PC-9 (cell line): ENCODE measurements around the gene RGS19. TPM values are rescaled to one million over a fixed set of nuclear protein-coding genes. Genes with fewer than 3 reads are reported as not detected.

Experiments used
- BruUV-seq: library from RNA; stranded (reverse); fragments of 400-500 nt; replicated peaks from 2 replicates; lab custom pipeline; 2021; lab: Mats Ljungman, UMichigan
- CTCF ChIA-PET: fragments of 300-600 bp; sonication (Branson Sonifier 250); formaldehyde crosslinking; loops from one replicate; lab custom pipeline; 2022; ENCODE audit warnings: antibody characterized with exemption; lab: Charles Lee
- POLR2A ChIA-PET: fragments of 300-600 bp; sonication (Branson Sonifier 250); formaldehyde crosslinking; loops from one replicate; lab custom pipeline; 2022; ENCODE audit warnings: antibody characterized with exemption; ENCODE audit not compliant: unreplicated experiment; lab: Charles Lee
- DNase-seq, 2 experiments: peaks; one replicate each; pipeline versions ENCODE4 v3.0.0 to v3.0.0-alpha.2; 2015 to 2022; ENCODE audit warnings: mixed read lengths in 1 of 2
- H2AFZ ChIP-seq: fragments of 200-600 bp; sonication (generic); 2 replicates; pipeline ENCODE4 v1.8.1; 2017; ENCODE audit warnings: antibody characterized with exemption
- H3F3A ChIP-seq: fragments of 200-600 bp; sonication (generic); 2 replicates; pipeline ENCODE4 v1.8.1; 2017; ENCODE audit warnings: antibody characterized with exemption, mild to moderate bottlenecking, low read depth; ENCODE audit not compliant: insufficient read depth
- H3K27ac ChIP-seq: fragments of 200-600 bp; sonication (generic); 2 replicates; pipeline ENCODE4 v1.6.1; 2016; ENCODE audit warnings: mixed run types
- H3K27me3 ChIP-seq: fragments of 200-600 bp; sonication (generic); 2 replicates; pipeline ENCODE4 v1.6.1; 2016; ENCODE audit warnings: low read depth, mixed run types; ENCODE audit not compliant: insufficient read depth
- H3K36me3 ChIP-seq: fragments of 200-600 bp; sonication (generic); 2 replicates; pipeline ENCODE4 v1.6.1; 2016; ENCODE audit warnings: low read depth, mixed run types
- H3K4me1 ChIP-seq: fragments of 200-600 bp; sonication (generic); replicated peaks from 2 replicates; pipeline ENCODE4 v1.6.1; 2016; ENCODE audit warnings: mixed run types; ENCODE audit not compliant: insufficient read depth
- H3K4me2 ChIP-seq: fragments of 200-600 bp; sonication (generic); 2 replicates; pipeline ENCODE4 v1.6.1; 2017; ENCODE audit warnings: mixed run types
- H3K4me3 ChIP-seq: fragments of 200-600 bp; sonication (generic); 2 replicates; pipeline ENCODE4 v1.6.1; 2016; ENCODE audit warnings: mixed run types
- H3K79me2 ChIP-seq: fragments of 200-600 bp; sonication (generic); 2 replicates; pipeline ENCODE4 v1.6.1; 2017; ENCODE audit warnings: low read depth, mixed run types
- H3K9me2 ChIP-seq: fragments of 200-600 bp; sonication (generic); 2 replicates; pipeline ENCODE4 v1.8.1; 2017; ENCODE audit warnings: mild to moderate bottlenecking; ENCODE audit not compliant: insufficient read depth
- H3K9me3 ChIP-seq: fragments of 200-600 bp; sonication (generic); 2 replicates; pipeline ENCODE4 v1.8.1; 2016; ENCODE audit warnings: low read depth; ENCODE audit not compliant: insufficient read depth
- H4K20me1 ChIP-seq: fragments of 200-600 bp; sonication (generic); 2 replicates; pipeline ENCODE4 v1.8.1; 2017; ENCODE audit not compliant: insufficient read depth
- CTCF ChIP-seq: fragments of 200-600 bp; sonication (generic); conservative IDR thresholded peaks from 2 replicates; pipeline ENCODE4 v1.6.1; 2017; ENCODE audit warnings: mixed run types, antibody characterized with exemption, mild to moderate bottlenecking, moderate library complexity
- EZH2 ChIP-seq: fragments of 200-600 bp; sonication (generic); IDR thresholded peaks from 2 replicates; pipeline ENCODE4 v1.8.0; 2017; ENCODE audit warnings: antibody characterized with exemption, low read depth
- intact Hi-C: fragments of 100-400 bp; cut with micrococcal nuclease; formaldehyde crosslinking; loops from one replicate; pipeline ENCODE4 v1.10.0; 2022; ENCODE audit not compliant: unreplicated experiment
- total RNA-seq: library from RNA; stranded (reverse); gene quantifications from 2 replicates; pipeline ENCODE4 v1.2.3, GENCODE V29; 2021

Gene RGS19
- total RNA-seq, 1 experiment from 2014 or later = 33.3 TPM

- intact Hi-C loops = loop anchor here (1.0 to 10.0 kb wide), 5 partner anchors 15 to 199 kb away; partner anchors contain the start of genes ABHD16B, PRPF6, RGS19 and TPD52L2
- TF ChIP-seq EZH2 (no peak), CTCF (no peak)
Observed at GRCh38 chr20:64063389-64064144, 15.8 kb downstream of the RGS19 start.

GRCh38 chr20:64062596-64063388 lies 16.5 kb downstream of the RGS19 start, which contains the start of gene TCEA2:
TSS of gene TCEA2 (plus strand) at chr20:64063198. CDS start at chr20:64063313, 115 bp downstream.
- H3K27ac ChIP-seq = peak within 1 kb of the TSS; percentile 61
- H4K20me1 ChIP-seq = peaks cover 5% of the 10 kb centered on the region
- peaks cover 31% of the 10 kb centered on the region; the same call in 1 of the 2 replicates for H3F3A ChIP-seq
- POLR2A ChIA-PET = interaction anchor here (0.6 to 1.0 kb wide), 10 partner anchors 8 to 790 kb away, joined by 3 to 18 read pairs (median 4); partner anchors contain the start of genes ARFGAP1, HELZ2, PPDPF and PRPF6
- H2AFZ ChIP-seq = peak within 1 kb of the TSS; percentile 85
- no peaks in the 10 kb centered on the region for H3K9me2 ChIP-seq
- peaks cover 54% of the 10 kb centered on the region for H3K4me1 ChIP-seq
- peak within 1 kb of the TSS; percentile 90 for H3K4me3 ChIP-seq
- H3K79me2 ChIP-seq = peaks cover 19% of the 10 kb centered on the region
- no peaks in the 10 kb centered on the region for H3K36me3 ChIP-seq
- intact Hi-C loops = loop anchor here (1.0 to 10.0 kb wide), 5 partner anchors 16 to 198 kb away; partner anchors contain the start of genes ABHD16B, PRPF6, RGS19 and TPD52L2
- TF ChIP-seq EZH2 (no peak), CTCF (no peak)
- peak within 1 kb of the TSS; percentile 96 for H3K4me2 ChIP-seq
- DNase-seq = peak; percentile 87 to 97
- no peaks in the 10 kb centered on the region for H3K9me3 ChIP-seq
- H3K27me3 ChIP-seq = no peaks in the 10 kb centered on the region
- BruUV-seq = no TSS peak
- CTCF ChIA-PET = interaction anchor here (1.0 kb wide), 1 partner anchor 82 kb away, joined by 3 read pairs; the partner anchor contains the start of gene PRPF6

More at GRCh38 chr20:64063389-64064144, 15.8 kb downstream of the RGS19 start:
- Histone ChIP-seq H3K27ac (peak overlapping the region; percentile 61), H2AFZ (peak overlapping the region; percentile 85), H3K4me3 (peak overlapping the region; percentile 90), H3K27me3 (no peaks in the 10 kb centered on the region), H3K36me3 (no peaks in the 10 kb centered on the region), H3K9me2 (no peaks in the 10 kb centered on the region), H3K4me2 (peak overlapping the region; percentile 96), H3F3A (peaks cover 31% of the 10 kb centered on the region; the same call in 1 of the 2 replicates), H3K4me1 (peaks cover 47% of the 10 kb centered on the region), H4K20me1 (peaks cover 5% of the 10 kb centered on the region), H3K9me3 (no peaks in the 10 kb centered on the region), H3K79me2 (peaks cover 19% of the 10 kb centered on the region)
- CTCF ChIA-PET = interaction anchor here (1.0 kb wide), 1 partner anchor 83 kb away, joined by 3 read pairs; the partner anchor contains the start of gene PRPF6
- BruUV-seq = no TSS peak
- DNase-seq = no peak
- POLR2A ChIA-PET = interaction anchor here (0.6 to 1.0 kb wide), 8 partner anchors 9 to 791 kb away, joined by 3 to 18 read pairs (median 4); partner anchors contain the start of genes ARFGAP1, HELZ2 and PRPF6
